Measurements from ENCODE around the gene COG8.
A peak's percentile ranks its signal among the peaks of the same experiment; 100 is the strongest.

COG8 gene

DNA sequence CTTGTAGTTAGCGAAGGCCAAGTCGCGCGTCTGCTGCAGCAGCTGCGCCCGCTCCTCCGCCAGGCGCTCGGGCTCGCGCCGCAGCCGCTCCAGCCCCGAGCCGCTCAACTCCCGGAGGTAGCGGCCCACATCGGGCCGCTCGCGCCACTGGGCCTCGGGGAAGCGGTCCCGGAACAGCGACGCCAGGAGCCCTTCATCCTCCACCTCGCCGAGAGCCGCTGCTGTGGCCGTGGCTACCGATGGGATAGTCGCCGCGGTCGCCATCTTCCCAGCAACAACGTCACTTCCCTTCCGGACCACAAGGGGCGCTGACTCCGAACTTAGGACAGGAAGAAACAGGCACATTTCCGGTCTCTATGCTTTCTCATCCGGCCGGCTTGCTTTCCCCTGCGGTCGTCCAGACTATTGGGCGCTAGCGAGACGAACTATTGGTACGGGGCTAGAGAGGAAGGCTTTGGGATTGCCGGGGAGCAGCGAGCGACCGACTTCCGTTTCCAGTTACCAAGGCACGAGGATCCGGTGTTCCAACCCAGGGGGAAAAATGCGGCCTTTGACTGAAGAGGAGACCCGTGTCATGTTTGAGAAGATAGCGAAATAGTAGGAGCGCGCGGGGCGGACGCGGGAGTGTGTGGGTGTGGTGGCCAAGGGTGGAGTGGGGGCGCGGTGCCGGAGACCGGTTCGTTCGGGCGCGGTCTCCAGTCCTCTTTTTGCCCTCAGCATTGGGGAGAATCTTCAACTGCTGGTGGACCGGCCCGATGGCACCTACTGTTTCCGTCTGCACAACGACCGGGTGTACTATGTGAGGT, at the start of gene COG8, which contains the start of gene NIP7:
Gene COG8 (minus strand): TSS at position 276 of the 806 bp plus-strand sequence. CDS start 12 bp downstream, at position 264.
Gene NIP7 (plus strand): TSS at position 484 of the 806 bp plus-strand sequence. CDS start 58 bp downstream, at position 542.
- DNase-seq (peak; percentile 92), ATAC-seq (replicated peaks) (peak; percentile 95 to 96)
- peaks cover 19 to 43% of the 10 kb centered on the region in 2 donors for H3K4me1 Mint-ChIP-seq
- H3K4me3 Mint-ChIP-seq: peak within 1 kb of the TSS; percentile 98 to 100
- no peaks in the 10 kb centered on the region for H3K27me3 Mint-ChIP-seq
- H3K27ac Mint-ChIP-seq: peak within 1 kb of the TSS; percentile 99
- peaks cover 27 to 51% of the 10 kb centered on the region in 2 donors for H3K36me3 Mint-ChIP-seq
- H3K9me3 Mint-ChIP-seq: no peaks in the 10 kb centered on the region

DNA sequence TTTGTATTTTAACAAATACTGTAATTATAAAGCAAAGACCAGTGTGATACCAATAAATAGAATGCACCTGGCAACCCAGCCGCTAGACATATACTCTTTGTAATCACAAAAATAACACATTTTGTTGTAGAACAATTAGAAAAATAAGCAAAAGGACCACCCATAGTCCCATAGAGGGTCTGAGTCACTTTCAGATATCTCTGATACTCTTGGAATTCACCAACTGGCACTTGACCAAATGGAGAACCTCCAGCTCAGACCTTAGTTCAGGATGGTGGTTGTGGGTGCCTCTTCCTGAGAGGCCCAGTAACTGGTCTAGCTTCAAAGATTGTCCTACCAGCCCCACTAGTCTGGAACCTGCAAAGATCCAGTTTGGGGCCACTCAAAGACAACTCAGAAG, 47.2 kb upstream of the COG8 start:
- no peak overlapping the region for H3K27ac Mint-ChIP-seq
- DNase-seq (no peak), ATAC-seq (replicated peaks) (no peak)
- no peaks in the 10 kb centered on the region for H3K27me3 Mint-ChIP-seq
- peaks cover 16 to 29% of the 10 kb centered on the region in 2 donors for H3K36me3 Mint-ChIP-seq
- peaks cover 13 to 41% of the 10 kb centered on the region in 2 donors for H3K4me1 Mint-ChIP-seq
- no peak overlapping the region for H3K4me3 Mint-ChIP-seq
- H3K9me3 Mint-ChIP-seq: no peaks in the 10 kb centered on the region

DNA sequence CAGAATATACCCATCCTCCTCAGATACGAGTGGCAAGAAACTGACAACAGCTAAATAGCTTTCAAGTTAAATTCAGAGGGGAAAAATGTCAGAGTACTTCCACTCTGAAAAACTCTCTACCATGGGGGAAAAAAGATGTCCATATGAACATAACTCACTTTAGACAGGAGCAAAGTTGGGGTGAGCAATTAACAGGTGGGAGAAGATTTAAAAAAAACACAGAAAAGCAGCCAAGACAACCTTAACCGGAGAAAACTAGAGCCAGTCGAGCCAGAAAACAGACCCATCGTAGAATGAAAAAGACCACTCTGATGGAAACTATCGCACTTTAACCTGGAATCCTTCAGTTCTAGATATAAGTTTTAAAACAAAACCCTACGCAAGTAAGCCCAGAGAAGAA, 45.6 kb upstream of the COG8 start:
- no peak for ATAC-seq (replicated peaks)
- Mint-ChIP-seq H3K27me3 (no peaks in the 10 kb centered on the region), H3K4me1 (peaks cover 16 to 48% of the 10 kb centered on the region in 2 donors), H3K27ac (peak overlapping the region; percentile 94), H3K4me3 (peak overlapping the region; percentile 90 to 91), H3K9me3 (no peaks in the 10 kb centered on the region), H3K36me3 (peaks cover 21 to 35% of the 10 kb centered on the region in 2 donors)
- no peak for DNase-seq

DNA sequence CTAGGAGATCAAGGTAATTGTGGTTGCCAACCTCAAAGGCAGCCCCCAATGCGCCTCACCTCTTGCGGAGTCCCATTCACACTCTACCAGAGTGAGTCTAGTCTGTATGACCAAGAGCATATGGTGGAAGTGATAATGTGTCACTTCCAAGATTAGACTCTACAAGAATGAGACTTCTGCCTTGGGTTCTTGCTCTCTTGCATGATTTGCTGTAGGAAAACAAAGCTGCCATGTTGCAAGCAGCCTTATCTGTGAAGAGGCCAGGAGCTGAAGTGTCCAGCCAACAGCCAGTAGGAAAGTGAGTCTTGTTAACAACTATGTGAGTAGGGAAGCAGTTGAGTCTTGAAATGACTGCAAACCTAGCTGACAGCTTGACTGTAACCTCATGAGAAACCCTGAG, 43.1 kb upstream of the COG8 start:
- H3K27me3 Mint-ChIP-seq: no peaks in the 10 kb centered on the region
- H3K36me3 Mint-ChIP-seq: peaks cover 35 to 51% of the 10 kb centered on the region in 2 donors
- H3K4me3 Mint-ChIP-seq: peak overlapping the region in 1 of 2 donors; percentile 13
- ATAC-seq (replicated peaks): no peak
- peak overlapping the region; percentile 93 for H3K27ac Mint-ChIP-seq
- no peaks in the 10 kb centered on the region for H3K9me3 Mint-ChIP-seq
- DNase-seq: no peak
- peaks cover 21 to 57% of the 10 kb centered on the region in 2 donors for H3K4me1 Mint-ChIP-seq

GRCh38 chr16:69381231-69381630, 41.9 kb upstream of the COG8 start:
- Mint-ChIP-seq H3K27ac (peak overlapping the region; percentile 93), H3K27me3 (no peaks in the 10 kb centered on the region), H3K4me1 (peaks cover 21 to 56% of the 10 kb centered on the region in 2 donors), H3K4me3 (peak overlapping the region; percentile 10 to 66), H3K9me3 (no peaks in the 10 kb centered on the region), H3K36me3 (peaks cover 38 to 58% of the 10 kb centered on the region in 2 donors)
- DNase-seq (peak; percentile 9), ATAC-seq (replicated peaks) (peak; percentile 22 to 30)

GRCh38 chr16:69378760-69379159, 39.4 kb upstream of the COG8 start:
- peaks cover 30 to 48% of the 10 kb centered on the region in 2 donors for H3K36me3 Mint-ChIP-seq
- H3K4me1 Mint-ChIP-seq: peaks cover 13 to 37% of the 10 kb centered on the region in 2 donors
- H3K27me3 Mint-ChIP-seq: no peaks in the 10 kb centered on the region
- DNase-seq: no peak
- ATAC-seq (replicated peaks): no peak
- H3K27ac Mint-ChIP-seq: peak overlapping the region; percentile 82
- no peaks in the 10 kb centered on the region for H3K9me3 Mint-ChIP-seq
- no peak overlapping the region for H3K4me3 Mint-ChIP-seq

DNA sequence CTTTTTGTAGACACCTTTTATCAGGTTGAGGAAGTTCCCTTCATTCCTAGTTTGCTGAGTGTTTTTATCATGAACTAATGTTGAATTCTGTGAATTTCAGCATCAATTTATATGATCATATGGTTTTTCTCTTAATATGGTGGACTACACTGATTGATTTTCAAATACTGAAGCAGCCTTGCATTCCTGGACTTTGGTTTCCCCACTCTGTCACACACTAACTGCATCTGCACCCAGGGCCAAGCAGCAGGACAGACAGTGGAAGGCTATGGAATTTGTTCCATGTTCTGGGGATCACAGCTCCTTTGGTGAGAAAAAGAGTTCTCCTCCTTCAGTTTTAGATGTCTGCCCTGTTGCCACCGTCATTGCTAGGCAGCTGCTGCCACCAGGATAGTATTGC, 38.7 kb upstream of the COG8 start:
- DNase-seq (no peak), ATAC-seq (replicated peaks) (no peak)
- peaks cover 32 to 47% of the 10 kb centered on the region in 2 donors for H3K36me3 Mint-ChIP-seq
- H3K27me3 Mint-ChIP-seq: no peaks in the 10 kb centered on the region
- H3K4me1 Mint-ChIP-seq: peaks cover 19 to 37% of the 10 kb centered on the region in 2 donors
- peak overlapping the region; percentile 37 for H3K27ac Mint-ChIP-seq
- no peaks in the 10 kb centered on the region for H3K9me3 Mint-ChIP-seq
- H3K4me3 Mint-ChIP-seq: no peak overlapping the region

DNA sequence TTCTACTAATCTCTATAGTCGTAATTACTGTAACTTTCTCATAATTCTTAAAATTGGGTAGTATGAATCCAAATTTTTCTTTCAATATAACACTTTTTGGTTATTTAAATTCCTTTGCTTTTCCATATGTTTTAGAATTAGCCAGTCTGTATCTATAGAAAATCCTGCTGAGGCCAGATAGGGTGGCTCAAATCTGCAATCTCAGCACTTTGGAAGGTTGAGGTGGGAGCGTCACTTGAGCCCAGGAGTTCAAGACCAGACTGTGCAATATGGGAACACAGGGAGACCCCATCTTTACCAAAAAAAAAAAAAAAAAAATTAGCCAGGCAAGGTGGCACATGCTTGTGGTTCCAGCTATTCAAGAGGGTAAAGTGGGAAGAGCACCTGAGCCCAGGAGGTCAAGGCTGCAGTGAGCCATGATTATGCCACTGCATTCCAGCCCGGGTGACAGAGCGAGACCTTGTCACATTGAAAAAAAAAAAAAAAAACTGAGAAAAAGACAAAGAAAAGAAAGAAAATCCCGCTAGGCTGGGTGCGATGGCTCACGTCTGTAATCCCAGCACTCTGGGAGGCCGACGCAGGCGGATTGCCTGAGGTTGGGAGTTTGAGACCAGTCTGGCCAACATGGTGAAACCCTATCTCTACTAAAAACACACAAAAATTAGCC, 37.2 kb upstream of the COG8 start:
- H3K27me3 Mint-ChIP-seq: no peaks in the 10 kb centered on the region
- peaks cover 20 to 39% of the 10 kb centered on the region in 2 donors for H3K4me1 Mint-ChIP-seq
- ATAC-seq (replicated peaks) (no peak), DNase-seq (no peak)
- H3K4me3 Mint-ChIP-seq: no peak overlapping the region
- peaks cover 32 to 47% of the 10 kb centered on the region in 2 donors for H3K36me3 Mint-ChIP-seq
- H3K27ac Mint-ChIP-seq: no peak overlapping the region
- no peaks in the 10 kb centered on the region for H3K9me3 Mint-ChIP-seq

DNA sequence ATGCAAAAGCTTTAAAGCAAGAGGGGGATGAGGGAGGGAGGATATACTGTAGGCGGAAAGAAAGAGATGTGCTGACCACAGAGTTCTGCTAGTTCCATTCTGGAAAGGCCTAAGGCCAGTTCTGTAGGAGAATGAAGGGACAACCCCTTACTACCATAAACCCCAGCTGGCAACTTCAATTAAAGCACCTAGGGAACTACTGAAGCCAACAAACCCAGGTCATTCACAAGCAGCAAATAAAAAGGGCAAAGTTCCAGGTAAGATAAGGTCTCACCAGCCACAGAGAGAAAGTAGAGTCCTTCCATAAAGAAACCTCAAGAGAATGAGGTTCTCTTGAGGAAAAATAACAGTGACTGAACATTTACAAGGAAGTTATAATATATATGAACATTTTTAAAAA, 33.7 kb upstream of the COG8 start:
- Mint-ChIP-seq H3K4me3 (no peak overlapping the region), H3K9me3 (peaks cover 0 to 4% of the 10 kb centered on the region in 2 donors), H3K36me3 (peaks cover 39 to 53% of the 10 kb centered on the region in 2 donors), H3K27me3 (no peaks in the 10 kb centered on the region), H3K27ac (peak overlapping the region; percentile 83), H3K4me1 (peaks cover 24 to 46% of the 10 kb centered on the region in 2 donors)
- ATAC-seq (replicated peaks) (no peak), DNase-seq (no peak)

- DNase-seq (no peak), ATAC-seq (replicated peaks) (peak; percentile 64 to 67)
- Mint-ChIP-seq H3K27me3 (no peaks in the 10 kb centered on the region), H3K27ac (peak overlapping the region; percentile 93), H3K36me3 (peaks cover 38 to 54% of the 10 kb centered on the region in 2 donors), H3K4me1 (peaks cover 25 to 42% of the 10 kb centered on the region in 2 donors), H3K4me3 (peak overlapping the region in 1 of 2 donors; percentile 48), H3K9me3 (peaks cover 0 to 4% of the 10 kb centered on the region in 2 donors)
These were observed 32.2 kb upstream of the COG8 start for GRCh38 chr16:69371564-69371963.

DNA sequence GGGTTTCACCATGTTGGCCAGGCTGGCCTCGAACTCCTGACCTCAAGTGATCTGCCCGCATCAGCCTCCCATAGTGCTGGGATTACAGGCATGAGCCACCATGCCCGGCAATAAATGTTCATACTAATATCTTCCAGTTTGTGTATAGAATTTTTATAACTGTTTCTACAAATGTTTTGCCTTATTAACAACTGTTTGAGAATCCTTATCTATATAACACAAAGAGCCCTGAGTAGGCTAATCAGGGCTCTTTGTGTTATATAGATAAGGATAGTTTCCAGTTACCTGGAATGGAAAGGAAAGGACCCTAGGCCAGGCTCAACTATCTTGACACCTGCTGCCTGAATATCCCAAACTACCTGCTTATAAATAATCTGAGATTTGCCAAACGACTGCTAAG, 29.5 kb upstream of the COG8 start:
- ATAC-seq (replicated peaks) (no peak), DNase-seq (no peak)
- Mint-ChIP-seq H3K27me3 (no peaks in the 10 kb centered on the region), H3K27ac (peak overlapping the region; percentile 47), H3K36me3 (peaks cover 50 to 67% of the 10 kb centered on the region in 2 donors), H3K4me1 (peaks cover 29 to 42% of the 10 kb centered on the region in 2 donors), H3K9me3 (peaks cover 0 to 4% of the 10 kb centered on the region in 2 donors), H3K4me3 (no peak overlapping the region)

DNA sequence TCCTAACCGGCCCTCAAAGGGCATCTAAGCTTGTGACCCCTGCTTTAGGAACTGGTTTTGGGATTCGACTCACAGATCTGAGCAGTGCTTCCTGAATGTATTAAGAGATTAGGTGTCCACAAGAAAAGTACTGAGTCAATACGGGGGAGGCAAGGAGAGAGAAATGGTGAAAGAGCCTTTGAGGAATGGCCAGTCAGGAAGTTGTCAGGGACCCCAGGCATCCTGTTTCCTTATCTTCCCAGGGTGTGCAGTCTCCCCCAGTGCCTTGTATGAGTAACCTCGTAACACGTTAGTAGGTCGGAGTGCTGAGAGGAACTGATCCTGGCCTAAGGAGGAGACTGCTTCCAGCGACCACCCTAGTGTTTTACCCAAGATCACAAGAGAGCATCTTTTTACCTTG, 28.6 kb upstream of the COG8 start:
- no peak overlapping the region for H3K4me3 Mint-ChIP-seq
- peak overlapping the region; percentile 75 for H3K27ac Mint-ChIP-seq
- DNase-seq (no peak), ATAC-seq (replicated peaks) (no peak)
- peaks cover 21 to 38% of the 10 kb centered on the region in 2 donors for H3K4me1 Mint-ChIP-seq
- no peaks in the 10 kb centered on the region for H3K27me3 Mint-ChIP-seq
- H3K9me3 Mint-ChIP-seq: peaks cover 0 to 4% of the 10 kb centered on the region in 2 donors
- H3K36me3 Mint-ChIP-seq: peaks cover 54 to 69% of the 10 kb centered on the region in 2 donors

- Mint-ChIP-seq H3K4me1 (peaks cover 24 to 27% of the 10 kb centered on the region in 2 donors), H3K36me3 (peaks cover 56 to 68% of the 10 kb centered on the region in 2 donors), H3K27me3 (no peaks in the 10 kb centered on the region), H3K27ac (peak overlapping the region; percentile 37), H3K9me3 (peaks cover 0 to 4% of the 10 kb centered on the region in 2 donors), H3K4me3 (no peak overlapping the region)
- ATAC-seq (replicated peaks): no peak
- DNase-seq: no peak
These were observed 27.1 kb upstream of the COG8 start for GRCh38 chr16:69366431-69366830.

- no peak for DNase-seq
- Mint-ChIP-seq H3K36me3 (peaks cover 59 to 71% of the 10 kb centered on the region in 2 donors), H3K27me3 (no peaks in the 10 kb centered on the region), H3K27ac (no peak overlapping the region), H3K4me3 (no peak overlapping the region), H3K4me1 (peaks cover 24 to 25% of the 10 kb centered on the region in 2 donors), H3K9me3 (peaks cover 0 to 4% of the 10 kb centered on the region in 2 donors)
- ATAC-seq (replicated peaks): no peak
These were observed 26.5 kb upstream of the COG8 start for GRCh38 chr16:69365901-69366300.

All from stimulated activated naive B cell treated with anti-CD40 and anti-IgM and Interleukin-4, amounts not matched to agents 10 μg/mL and 1 μg/mL and 100 μg/mL, for 72 hours (primary cell).